ENCODE data around the gene JPH2. TPM values are rescaled to one million over a fixed set of nuclear protein-coding genes. Genes with fewer than 3 reads are reported as not detected.

Gene JPH2
- total RNA-seq, 1 donor from 2014 or later, result 2.9 TPM

- TF ChIP-seq, protein P1, sequence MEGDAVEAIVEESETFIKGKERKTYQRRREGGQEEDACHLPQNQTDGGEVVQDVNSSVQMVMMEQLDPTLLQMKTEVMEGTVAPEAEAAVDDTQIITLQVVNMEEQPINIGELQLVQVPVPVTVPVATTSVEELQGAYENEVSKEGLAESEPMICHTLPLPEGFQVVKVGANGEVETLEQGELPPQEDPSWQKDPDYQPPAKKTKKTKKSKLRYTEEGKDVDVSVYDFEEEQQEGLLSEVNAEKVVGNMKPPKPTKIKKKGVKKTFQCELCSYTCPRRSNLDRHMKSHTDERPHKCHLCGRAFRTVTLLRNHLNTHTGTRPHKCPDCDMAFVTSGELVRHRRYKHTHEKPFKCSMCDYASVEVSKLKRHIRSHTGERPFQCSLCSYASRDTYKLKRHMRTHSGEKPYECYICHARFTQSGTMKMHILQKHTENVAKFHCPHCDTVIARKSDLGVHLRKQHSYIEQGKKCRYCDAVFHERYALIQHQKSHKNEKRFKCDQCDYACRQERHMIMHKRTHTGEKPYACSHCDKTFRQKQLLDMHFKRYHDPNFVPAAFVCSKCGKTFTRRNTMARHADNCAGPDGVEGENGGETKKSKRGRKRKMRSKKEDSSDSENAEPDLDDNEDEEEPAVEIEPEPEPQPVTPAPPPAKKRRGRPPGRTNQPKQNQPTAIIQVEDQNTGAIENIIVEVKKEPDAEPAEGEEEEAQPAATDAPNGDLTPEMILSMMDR (conservative IDR thresholded peaks at IDR 0.05; ENCODE audit: low read depth, low read length), result no peak
- H3K4me3 ChIP-seq (ENCODE audit: low read depth, low read length), result no peak overlapping the region
- no peak for DNase-seq (ENCODE audit: low read depth)
Observed at GRCh38 chr20:44166008-44166407, 21.0 kb downstream of the JPH2 start.

DNA sequence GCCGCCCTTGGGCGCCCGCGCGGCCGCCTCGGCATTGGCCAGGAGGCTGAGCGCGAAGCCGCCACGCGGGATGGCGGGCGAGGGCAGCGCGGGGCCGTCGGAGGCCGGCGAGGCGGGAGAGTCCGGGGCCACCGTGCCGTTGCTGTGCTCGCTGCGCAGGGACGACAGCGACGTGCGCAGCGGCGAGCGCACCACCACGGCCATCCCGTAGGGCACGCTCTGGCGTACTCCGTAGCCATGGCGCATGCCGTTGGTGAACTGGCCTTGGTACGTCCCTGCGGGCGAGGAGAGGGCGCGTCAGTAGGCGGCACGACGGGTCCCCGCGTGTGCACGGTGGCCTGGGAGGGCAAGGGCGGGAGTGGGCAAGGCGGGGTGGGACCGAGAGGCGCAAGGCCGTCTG lies 26.9 kb downstream of the JPH2 start:
- H3K4me3 ChIP-seq (ENCODE audit: low read depth, low read length), result no peak overlapping the region
- TF ChIP-seq, protein P1 (conservative IDR thresholded peaks at IDR 0.05; ENCODE audit: low read depth, low read length), result no peak
- no peak for DNase-seq (ENCODE audit: low read depth)

DNA sequence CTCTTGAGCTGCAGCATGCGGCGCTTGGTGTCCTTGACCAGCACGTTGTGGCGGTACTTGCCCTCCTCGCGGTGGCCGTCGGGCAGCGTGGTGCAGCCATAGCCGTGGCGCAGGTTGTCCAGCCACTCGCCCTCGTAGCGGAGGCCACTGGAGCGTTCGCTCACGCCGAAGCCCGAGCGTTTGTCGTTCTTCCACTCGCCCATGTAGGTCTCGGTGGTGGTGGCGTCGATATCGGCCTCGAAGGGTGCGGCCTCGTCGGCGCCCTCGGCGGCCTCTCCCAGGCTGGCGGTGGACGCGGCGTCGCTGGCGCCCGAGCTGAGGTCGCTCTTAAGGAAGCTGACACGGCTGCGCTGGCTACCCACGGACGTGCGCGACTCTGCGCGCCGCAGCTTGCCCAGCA lies 27.3 kb downstream of the JPH2 start:
- H3K4me3 ChIP-seq (ENCODE audit: low read depth, low read length), result no peak overlapping the region
- DNase-seq (ENCODE audit: low read depth), result no peak
- TF ChIP-seq, protein P1 (conservative IDR thresholded peaks at IDR 0.05; ENCODE audit: low read depth, low read length), result no peak

DNA sequence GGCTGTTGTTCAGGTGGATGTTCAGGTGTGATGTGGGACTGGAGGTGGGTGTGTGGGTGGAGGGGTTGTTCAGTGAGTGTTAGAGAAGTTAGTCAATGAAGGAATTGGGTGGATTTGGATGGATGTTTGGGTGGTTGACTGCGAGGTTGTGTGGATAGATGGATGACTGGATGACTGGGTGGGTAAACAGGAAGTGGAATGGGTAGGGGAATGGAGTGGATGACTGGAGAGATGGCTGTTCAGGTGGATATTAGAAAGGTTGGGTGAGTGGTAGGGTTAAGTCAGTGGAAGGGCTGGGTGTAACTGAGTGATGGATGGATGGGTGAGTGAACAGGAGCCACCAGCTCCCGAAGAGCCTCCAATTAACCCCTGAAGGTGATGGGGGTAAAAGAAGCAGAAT lies 27.9 kb downstream of the JPH2 start:
- no peak overlapping the region for H3K4me3 ChIP-seq (ENCODE audit: low read depth, low read length)
- no peak for DNase-seq (ENCODE audit: low read depth)
- TF ChIP-seq, protein P1 (conservative IDR thresholded peaks at IDR 0.05; ENCODE audit: low read depth, low read length), result no peak

DNA sequence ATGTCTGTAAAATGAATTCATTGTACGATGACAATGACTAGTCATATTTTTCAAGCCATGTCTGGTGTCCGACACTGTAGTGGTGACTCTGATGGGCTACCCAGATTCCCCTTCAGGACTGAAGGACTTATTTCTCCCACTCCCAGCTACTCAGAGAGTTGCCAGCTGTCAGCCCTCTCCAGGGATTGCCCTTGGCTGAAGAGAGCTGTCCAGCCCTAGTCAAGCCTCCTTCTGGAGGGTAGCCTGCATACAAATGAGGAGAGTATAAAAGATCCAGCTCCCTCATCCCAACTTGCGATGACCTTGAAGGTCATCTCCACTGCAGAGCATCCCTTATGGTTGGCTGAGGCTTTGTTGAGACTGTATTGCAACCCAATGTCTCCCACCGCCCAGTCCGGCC lies 29.9 kb downstream of the JPH2 start:
- H3K4me3 ChIP-seq (ENCODE audit: low read depth, low read length), result no peak overlapping the region
- TF ChIP-seq, protein P1 (conservative IDR thresholded peaks at IDR 0.05; ENCODE audit: low read depth, low read length), result no peak
- no peak for DNase-seq (ENCODE audit: low read depth)

DNA sequence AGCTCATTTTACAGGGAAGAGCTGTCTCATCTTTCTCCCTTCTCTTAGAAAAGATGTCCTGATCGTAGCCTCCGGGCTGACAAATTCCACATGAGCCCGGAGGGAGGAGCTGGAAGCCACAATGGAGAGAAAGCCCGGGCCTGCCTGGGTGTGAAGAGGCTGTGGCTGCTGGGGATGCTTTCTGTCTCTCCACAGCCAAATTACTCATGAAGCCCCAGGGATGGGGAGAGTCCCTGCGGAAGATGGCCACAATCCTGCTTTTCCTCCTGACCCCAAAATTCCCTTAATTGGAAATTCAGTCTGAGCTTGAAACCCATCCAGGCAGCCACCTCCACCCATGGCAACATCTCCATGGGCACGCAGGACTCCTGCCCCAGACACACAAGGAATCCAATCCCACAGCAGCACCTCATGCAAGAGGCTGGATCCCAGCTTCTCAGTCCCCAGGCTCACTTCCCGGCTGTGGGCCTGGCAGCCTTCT lies 32.4 kb downstream of the JPH2 start:
- H3K4me3 ChIP-seq (ENCODE audit: low read depth, low read length), result no peak overlapping the region
- no peak for DNase-seq (ENCODE audit: low read depth)
- TF ChIP-seq, protein P1 (conservative IDR thresholded peaks at IDR 0.05; ENCODE audit: low read depth, low read length), result no peak

- no peak for DNase-seq (ENCODE audit: low read depth)
- H3K4me3 ChIP-seq (ENCODE audit: low read depth, low read length), result no peak overlapping the region
- TF ChIP-seq, protein P1 (conservative IDR thresholded peaks at IDR 0.05; ENCODE audit: low read depth, low read length), result no peak
Observed at GRCh38 chr20:44153636-44154043, 33.3 kb downstream of the JPH2 start.
